K562 (cell line): ENCODE data around the gene CDRT15. TPM values are rescaled to one million over a fixed set of nuclear protein-coding genes. Genes with fewer than 3 reads are reported as not detected.

Experiments used
- BRF1 ChIP-seq: IDR thresholded peaks from 3 replicates; pipeline ENCODE4 v1.6.1; 2011; ENCODE audit warnings: borderline replicate concordance, mild to moderate bottlenecking; ENCODE audit not compliant: insufficient read length; ENCODE audit errors: extremely low read depth
- CBFB ChIP-seq: sonication (generic); formaldehyde crosslinking; IDR thresholded peaks from 2 replicates; pipeline ENCODE4 v1.4.0; 2020; ENCODE audit warnings: mild to moderate bottlenecking, missing genetic modification reagents
- COPS2 ChIP-seq: fragments of 450-650 bp; conservative IDR thresholded peaks from 2 replicates; pipeline ENCODE4 v1.6.1; 2016; ENCODE audit warnings: mild to moderate bottlenecking, moderate library complexity
- ELK1 ChIP-seq: sonication (generic); formaldehyde crosslinking; IDR thresholded peaks from 2 replicates; pipeline ENCODE4 v1.8.1; 2022; ENCODE audit warnings: missing genetic modification reagents
- ESRRB ChIP-seq: fragments of 250-450 bp; sonication (Bioruptor Pico); IDR thresholded peaks from 2 replicates; pipeline ENCODE4 v1.5.0; 2020; ENCODE audit warnings: mild to moderate bottlenecking, moderate library complexity, borderline replicate concordance
- GTF2B ChIP-seq: IDR thresholded peaks from 2 replicates; pipeline ENCODE4 v1.6.1; 2011; ENCODE audit not compliant: insufficient read length; ENCODE audit errors: extremely low read depth
- HMG20B ChIP-seq: fragments of 250-450 bp; sonication (Bioruptor Pico); IDR thresholded peaks from 2 replicates; pipeline ENCODE4 v1.5.0; 2021; ENCODE audit warnings: mild to moderate bottlenecking
- JUND ChIP-seq, 2 experiments: IDR thresholded peaks; 2 replicates in 1 of 2; 3 replicates in 1 of 2; pipeline ENCODE4 v1.6.1; 2011; ENCODE audit warnings: borderline replicate concordance in 2 of 2, low read depth in 2 of 2, low read length in 2 of 2, improper control_type of control experiment in 1 of 2, missing biosample characterization in 1 of 2, missing genetic modification characterization in 1 of 2, missing genetic modification reagents in 1 of 2
- KLF6 ChIP-seq: fragments of 250-450 bp; sonication (Bioruptor Pico); IDR thresholded peaks from 2 replicates; pipeline ENCODE4 v1.4.0; 2020; ENCODE audit warnings: mild to moderate bottlenecking, moderate library complexity, borderline replicate concordance
- LARP7 ChIP-seq: fragments of 450-650 bp; IDR thresholded peaks from 2 replicates; pipeline ENCODE4 v1.6.1; 2016
- RNF2 ChIP-seq: sonication (generic); IDR thresholded peaks from 2 replicates; pipeline ENCODE4 v1.6.1; 2016
- SOX6 ChIP-seq: fragments of 450-650 bp; IDR thresholded peaks from 2 replicates; pipeline ENCODE4 v1.6.1; 2014; ENCODE audit warnings: mild to moderate bottlenecking
- SREBF2 ChIP-seq: sonication (generic); formaldehyde crosslinking; IDR thresholded peaks from 2 replicates; pipeline ENCODE4 v1.4.0; 2020; ENCODE audit warnings: mild to moderate bottlenecking, missing genetic modification reagents
- SUPT5H ChIP-seq: fragments of 450-650 bp; IDR thresholded peaks from 2 replicates; pipeline ENCODE4 v1.6.1; 2016
- TOE1 ChIP-seq, 2 experiments: fragments of 450-650 bp in 1 of 2; sonication (generic) in 1 of 2; formaldehyde crosslinking in 1 of 2; IDR thresholded peaks; 2 replicates each; pipeline versions ENCODE4 v1.7.1 to v1.8.0; 2016 to 2022; ENCODE audit warnings: borderline replicate concordance in 2 of 2, mild to moderate bottlenecking in 2 of 2, antibody characterized with exemption in 1 of 2, inconsistent platforms in 1 of 2, low read depth in 1 of 2, missing genetic modification reagents in 1 of 2, moderate library complexity in 1 of 2
- ZBTB33 ChIP-seq: sonication (generic); formaldehyde crosslinking; IDR thresholded peaks from 2 replicates; pipeline ENCODE4 v1.8.1; 2023; ENCODE audit warnings: mild to moderate bottlenecking, missing genetic modification reagents
- ZBTB34 ChIP-seq: fragments of 250-450 bp; sonication (Bioruptor Pico); IDR thresholded peaks from 2 replicates; pipeline ENCODE4 v1.8.0; 2021; ENCODE audit warnings: mild to moderate bottlenecking, moderate library complexity
- ZBTB7A ChIP-seq: IDR thresholded peaks from 2 replicates; pipeline ENCODE4 v1.6.1; 2011; ENCODE audit warnings: low read depth, mild to moderate bottlenecking, low read length, moderate library complexity, borderline replicate concordance; ENCODE audit not compliant: control insufficient read depth
- ZNF12 ChIP-seq: sonication (generic); formaldehyde crosslinking; IDR thresholded peaks from 2 replicates; pipeline ENCODE4 v1.4.0; 2020; ENCODE audit warnings: mild to moderate bottlenecking, missing genetic modification reagents
- ZNF165 ChIP-seq: fragments of 250-450 bp; sonication (Bioruptor Pico); IDR thresholded peaks from 2 replicates; pipeline ENCODE4 v1.4.0; 2020; ENCODE audit warnings: borderline replicate concordance
- ZNF239 ChIP-seq: fragments of 250-450 bp; sonication (Bioruptor Pico); IDR thresholded peaks from 2 replicates; pipeline ENCODE4 v1.4.0; 2020; ENCODE audit warnings: mild to moderate bottlenecking
- polyA plus RNA-seq, 8 experiments: library from polyadenylated mRNA; depleted of rRNA in 4 of 8; stranded (reverse) in 5 of 8; unstranded in 3 of 8; fragments of >200 nt; fragmentation: Nextera tagmentation in 2 of 8; fragmentation: Illumina TruSeq in 1 of 8; extraction: Ambion mirVana in 2 of 8; extraction: Trizol in 1 of 8; gene quantifications; 2 replicates each; pipeline versions ENCODE4 v1.2.1 to v1.2.3, GENCODE V29; 2011 to 2014; ENCODE audit warnings: inconsistent platforms in 1 of 8, missing spikeins in 1 of 8
- total RNA-seq, 7 experiments: library from RNA; depleted of rRNA in 6 of 7; stranded (reverse); fragments of >200 nt in 6 of 7; fragmentation: Illumina TruSeq in 2 of 7; extraction: Trizol in 2 of 7; gene quantifications; 2 replicates each; pipeline versions ENCODE4 v1.2.1 to v1.2.3, GENCODE V29; 2011 to 2021; ENCODE audit warnings: low replicate concordance in 1 of 7
- TF ChIP-seq, protein P1 (sequence below): fragments of 450-650 bp; formaldehyde crosslinking; IDR thresholded peaks from 2 replicates; pipeline ENCODE4 v1.4.0; 2022; ENCODE audit warnings: mild to moderate bottlenecking, moderate library complexity

Gene CDRT15
- total and polyA plus RNA-seq, 9 of the 15 experiments (the other 6 are each of a cell fraction or from before 2014, with no cell fraction given), result not detected

GRCh38 chr17:14209215-14209614 is 27.4 kb downstream of the CDRT15 start (continued):
- no peak for TF ChIP-seq GTF2B
- TF ChIP-seq ZBTB33 (CRISPR knock-in tag), result no peak
- no peak for TF ChIP-seq LARP7
- TF ChIP-seq ZNF239 (CRISPR knock-in tag), result no peak
- TF ChIP-seq COPS2, result no peak
- TF ChIP-seq SREBF2, result no peak
- no peak for TF ChIP-seq ZBTB34 (CRISPR knock-in tag)
- TF ChIP-seq KLF6, result no peak
- no peak for TF ChIP-seq TOE1 (IDR thresholded peaks at IDR 0.05; ENCODE audit: borderline replicate concordance)
- TF ChIP-seq TOE1 (CRISPR knock-in tag; IDR thresholded peaks at IDR 0.05; ENCODE audit: borderline replicate concordance, low read depth), result no peak
- no peak for TF ChIP-seq ESRRB (CRISPR knock-in tag)
- TF ChIP-seq, protein P1, sequence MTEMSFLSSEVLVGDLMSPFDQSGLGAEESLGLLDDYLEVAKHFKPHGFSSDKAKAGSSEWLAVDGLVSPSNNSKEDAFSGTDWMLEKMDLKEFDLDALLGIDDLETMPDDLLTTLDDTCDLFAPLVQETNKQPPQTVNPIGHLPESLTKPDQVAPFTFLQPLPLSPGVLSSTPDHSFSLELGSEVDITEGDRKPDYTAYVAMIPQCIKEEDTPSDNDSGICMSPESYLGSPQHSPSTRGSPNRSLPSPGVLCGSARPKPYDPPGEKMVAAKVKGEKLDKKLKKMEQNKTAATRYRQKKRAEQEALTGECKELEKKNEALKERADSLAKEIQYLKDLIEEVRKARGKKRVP, result peak; percentile 81
- no peak for TF ChIP-seq ELK1 (CRISPR knock-in tag)
- no peak for TF ChIP-seq ZNF12 (CRISPR knock-in tag)
- TF ChIP-seq SOX6, result peak; percentile 85
- no peak for TF ChIP-seq ZBTB7A
- no peak for TF ChIP-seq HMG20B (CRISPR knock-in tag)
- no peak for TF ChIP-seq CBFB (CRISPR knock-in tag)
- TF ChIP-seq SUPT5H, result no peak
- no peak for TF ChIP-seq RNF2
- no peak for TF ChIP-seq BRF1
- TF ChIP-seq ZNF165 (CRISPR knock-in tag), result no peak
- peak; percentile 89 for TF ChIP-seq JUND (IDR thresholded peaks at IDR 0.05; ENCODE audit: borderline replicate concordance, low read depth, low read length)
- TF ChIP-seq JUND (tag; IDR thresholded peaks at IDR 0.05; ENCODE audit: borderline replicate concordance, low read depth, low read length), result peak; percentile 86; the same call in 2 of the 3 replicates
